Activated naive CD4-positive, alpha-beta T cell treated with anti-CD3 and anti-CD28 coated beads, Interleukin-2, amount 10 ng/mL, durations not matched to agents 7 days and 5 days (primary cell): ENCODE measurements around the gene NOS3.

Experiments
- CTCF ChIA-PET: fragments of 350-600 bp; sonication (Branson Sonifier 250); formaldehyde crosslinking; loops from one replicate; lab custom pipeline; 2021; ENCODE audit warnings: antibody characterized with exemption; lab: Charles Lee
- DNase-seq: peaks from one replicate; pipeline ENCODE4 v3.0.0-alpha.2; 2020
- H3K27ac Mint-ChIP-seq: one replicate; pipeline ENCODE4 v1.8.0; 2021; ENCODE audit warnings: mild to moderate bottlenecking, moderate library complexity, mixed read lengths
- H3K27me3 Mint-ChIP-seq: one replicate; pipeline ENCODE4 v1.8.0; 2021; ENCODE audit warnings: mild to moderate bottlenecking, mixed read lengths
- H3K36me3 Mint-ChIP-seq: one replicate; pipeline ENCODE4 v1.8.0; 2021; ENCODE audit warnings: mixed read lengths
- H3K4me1 Mint-ChIP-seq: one replicate; pipeline ENCODE4 v1.8.0; 2021; ENCODE audit warnings: mixed read lengths
- H3K4me3 Mint-ChIP-seq: one replicate; pipeline ENCODE4 v1.8.0; 2021; ENCODE audit warnings: mild to moderate bottlenecking, moderate library complexity, mixed read lengths
- H3K9me3 Mint-ChIP-seq: one replicate; pipeline ENCODE4 v1.8.0; 2021; ENCODE audit warnings: mixed read lengths

Gene NOS3

GRCh38 chr7:151059367-151060112 lies 68.7 kb downstream of the NOS3 start, which contains the start of gene SLC4A2:
TSS of gene SLC4A2 (plus strand) at chr7:151059589. CDS start at chr7:151061988, 2,399 bp downstream.
- peak; percentile 79 for DNase-seq
- Mint-ChIP-seq H3K4me3 (peak within 1 kb of the TSS; percentile 96), H3K36me3 (peaks cover 8% of the 10 kb centered on the region), H3K9me3 (no peaks in the 10 kb centered on the region), H3K4me1 (peaks cover 48% of the 10 kb centered on the region), H3K27me3 (no peaks in the 10 kb centered on the region), H3K27ac (peak within 1 kb of the TSS; percentile 94)
- CTCF ChIA-PET = interaction anchor here (0.7 to 1.8 kb wide), 2 partner anchors 40 to 51 kb away, joined by 3 to 7 read pairs; no protein-coding TSS in a partner anchor

GRCh38 chr7:151060113-151060415 lies 69.2 kb downstream of the NOS3 start:
- no peak for DNase-seq
- H3K9me3 Mint-ChIP-seq = no peaks in the 10 kb centered on the region
- peaks cover 48% of the 10 kb centered on the region for H3K4me1 Mint-ChIP-seq
- no peaks in the 10 kb centered on the region for H3K27me3 Mint-ChIP-seq
- peaks cover 10% of the 10 kb centered on the region for H3K36me3 Mint-ChIP-seq
- CTCF ChIA-PET = interaction anchor here (0.7 to 1.8 kb wide), 4 partner anchors 17 to 51 kb away, joined by 3 to 7 read pairs (median 4); no protein-coding TSS in a partner anchor
- H3K4me3 Mint-ChIP-seq = peak overlapping the region; percentile 96
- H3K27ac Mint-ChIP-seq = peak overlapping the region; percentile 7

GRCh38 chr7:151060416-151061212 lies 69.8 kb downstream of the NOS3 start:
- H3K4me1 Mint-ChIP-seq = peaks cover 48% of the 10 kb centered on the region
- CTCF ChIA-PET = interaction anchor here (0.6 to 1.8 kb wide), 5 partner anchors 16 to 55 kb away, joined by 3 to 7 read pairs (median 3); no protein-coding TSS in a partner anchor
- peaks cover 13% of the 10 kb centered on the region for H3K36me3 Mint-ChIP-seq
- H3K27ac Mint-ChIP-seq = peak overlapping the region; percentile 7
- peak; percentile 28 for DNase-seq
- H3K4me3 Mint-ChIP-seq = peak overlapping the region; percentile 96
- H3K9me3 Mint-ChIP-seq = no peaks in the 10 kb centered on the region
- H3K27me3 Mint-ChIP-seq = no peaks in the 10 kb centered on the region

- H3K9me3 Mint-ChIP-seq = no peaks in the 10 kb centered on the region
- peak overlapping the region; percentile 96 for H3K4me3 Mint-ChIP-seq
- no peak for DNase-seq
- CTCF ChIA-PET = no interaction called here
- H3K36me3 Mint-ChIP-seq = peaks cover 13% of the 10 kb centered on the region
- peaks cover 42% of the 10 kb centered on the region for H3K4me1 Mint-ChIP-seq
- H3K27ac Mint-ChIP-seq = no peak overlapping the region
- no peaks in the 10 kb centered on the region for H3K27me3 Mint-ChIP-seq
Observed at GRCh38 chr7:151061213-151062110, 70.6 kb downstream of the NOS3 start.

GRCh38 chr7:151062111-151062398 lies 71.2 kb downstream of the NOS3 start:
- Mint-ChIP-seq H3K4me1 (peaks cover 36% of the 10 kb centered on the region), H3K4me3 (peak overlapping the region; percentile 96), H3K9me3 (no peaks in the 10 kb centered on the region), H3K36me3 (peaks cover 12% of the 10 kb centered on the region), H3K27ac (no peak overlapping the region), H3K27me3 (no peaks in the 10 kb centered on the region)
- no peak for DNase-seq
- CTCF ChIA-PET = no interaction called here

- Mint-ChIP-seq H3K27ac (no peak overlapping the region), H3K9me3 (no peaks in the 10 kb centered on the region), H3K27me3 (no peaks in the 10 kb centered on the region), H3K36me3 (peaks cover 15% of the 10 kb centered on the region), H3K4me1 (peaks cover 31% of the 10 kb centered on the region), H3K4me3 (no peak overlapping the region)
- CTCF ChIA-PET = interaction anchor here (1.1 kb wide), 1 partner anchor 14 kb away, joined by 3 read pairs; no protein-coding TSS in a partner anchor
- no peak for DNase-seq
Observed at GRCh38 chr7:151062399-151063211, 71.8 kb downstream of the NOS3 start.

GRCh38 chr7:151063212-151063561 lies 72.4 kb downstream of the NOS3 start:
- Mint-ChIP-seq H3K4me3 (no peak overlapping the region), H3K4me1 (peaks cover 31% of the 10 kb centered on the region), H3K36me3 (peaks cover 19% of the 10 kb centered on the region), H3K27ac (no peak overlapping the region), H3K9me3 (no peaks in the 10 kb centered on the region), H3K27me3 (no peaks in the 10 kb centered on the region)
- CTCF ChIA-PET = interaction anchor here (1.1 kb wide), 1 partner anchor 13 kb away, joined by 3 read pairs; no protein-coding TSS in a partner anchor
- DNase-seq = no peak
